ENCODE measurements around the gene SCAP.

Gene SCAP

DNA sequence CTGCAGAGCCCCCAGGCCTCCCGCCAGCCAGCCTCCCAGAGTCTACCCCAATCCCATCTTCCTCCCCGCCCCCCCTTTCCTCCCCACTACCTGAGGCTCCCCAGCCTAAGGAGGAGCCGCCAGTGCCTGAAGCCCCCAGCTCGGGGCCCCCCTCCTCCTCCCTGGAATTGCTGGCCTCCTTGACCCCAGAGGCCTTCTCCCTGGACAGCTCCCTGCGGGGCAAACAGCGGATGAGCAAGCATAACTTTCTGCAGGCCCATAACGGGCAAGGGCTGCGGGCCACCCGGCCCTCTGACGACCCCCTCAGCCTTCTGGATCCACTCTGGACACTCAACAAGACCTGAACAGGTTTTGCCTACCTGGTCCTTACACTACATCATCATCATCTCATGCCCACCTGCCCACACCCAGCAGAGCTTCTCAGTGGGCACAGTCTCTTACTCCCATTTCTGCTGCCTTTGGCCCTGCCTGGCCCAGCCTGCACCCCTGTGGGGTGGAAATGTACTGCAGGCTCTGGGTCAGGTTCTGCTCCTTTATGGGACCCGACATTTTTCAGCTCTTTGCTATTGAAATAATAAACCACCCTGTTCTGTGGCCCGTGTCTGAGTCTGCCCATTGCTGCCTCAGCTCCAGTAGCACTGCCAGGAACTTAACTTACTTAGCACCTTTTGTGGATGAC is 62.8 kb downstream of the SCAP start:
- no peak for DNase-seq

DNA sequence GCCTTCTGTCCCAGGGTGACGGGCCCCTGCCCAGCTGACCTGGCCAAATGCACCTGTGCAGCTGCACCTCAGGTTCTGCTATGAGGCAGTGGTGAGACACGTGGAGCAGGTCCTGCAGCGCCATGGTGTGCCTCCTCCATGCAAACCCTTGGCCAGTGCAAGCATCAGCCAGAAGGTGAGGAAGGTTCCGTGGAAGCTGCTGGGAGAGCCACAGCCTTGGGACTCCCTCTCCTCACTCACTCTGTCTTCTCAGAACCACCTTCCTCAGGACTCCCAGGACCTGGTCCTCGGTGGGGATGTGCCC is 63.3 kb downstream of the SCAP start:
- DNase-seq: no peak

DNA sequence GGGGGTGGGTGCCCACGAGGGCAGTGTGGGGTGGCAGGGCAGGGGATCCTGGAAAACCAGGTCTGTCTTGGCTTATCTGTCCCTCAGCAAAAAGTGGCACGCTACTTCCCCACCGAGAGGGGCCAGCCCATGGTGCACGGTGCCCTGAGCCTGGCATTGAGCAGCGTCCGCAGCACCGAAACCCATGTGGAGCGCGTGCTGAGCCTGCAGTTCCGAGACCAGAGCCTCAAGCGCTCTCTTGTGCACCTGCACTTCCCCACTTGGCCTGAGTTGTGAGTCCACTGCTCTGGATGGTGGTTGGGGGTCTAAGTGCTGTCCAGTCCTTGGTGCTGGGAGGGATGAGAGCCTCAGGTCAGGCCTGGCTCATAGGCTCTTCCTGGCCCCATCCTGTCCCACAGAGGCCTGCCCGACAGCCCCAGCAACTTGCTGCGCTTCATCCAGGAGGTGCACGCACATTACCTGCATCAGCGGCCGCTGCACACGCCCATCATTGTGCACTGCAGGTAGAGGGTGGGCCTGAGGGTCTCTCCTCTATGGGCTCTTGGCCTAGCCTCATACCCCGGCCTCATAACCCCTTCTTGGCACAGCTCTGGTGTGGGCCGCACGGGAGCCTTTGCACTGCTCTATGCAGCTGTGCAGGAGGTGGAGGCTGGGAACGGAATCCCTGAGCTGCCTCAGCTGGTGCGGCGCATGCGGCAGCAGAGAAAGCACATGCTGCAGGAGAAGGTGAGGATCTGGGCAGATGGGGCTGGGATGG is 63.9 kb downstream of the SCAP start:
- DNase-seq: no peak

DNA sequence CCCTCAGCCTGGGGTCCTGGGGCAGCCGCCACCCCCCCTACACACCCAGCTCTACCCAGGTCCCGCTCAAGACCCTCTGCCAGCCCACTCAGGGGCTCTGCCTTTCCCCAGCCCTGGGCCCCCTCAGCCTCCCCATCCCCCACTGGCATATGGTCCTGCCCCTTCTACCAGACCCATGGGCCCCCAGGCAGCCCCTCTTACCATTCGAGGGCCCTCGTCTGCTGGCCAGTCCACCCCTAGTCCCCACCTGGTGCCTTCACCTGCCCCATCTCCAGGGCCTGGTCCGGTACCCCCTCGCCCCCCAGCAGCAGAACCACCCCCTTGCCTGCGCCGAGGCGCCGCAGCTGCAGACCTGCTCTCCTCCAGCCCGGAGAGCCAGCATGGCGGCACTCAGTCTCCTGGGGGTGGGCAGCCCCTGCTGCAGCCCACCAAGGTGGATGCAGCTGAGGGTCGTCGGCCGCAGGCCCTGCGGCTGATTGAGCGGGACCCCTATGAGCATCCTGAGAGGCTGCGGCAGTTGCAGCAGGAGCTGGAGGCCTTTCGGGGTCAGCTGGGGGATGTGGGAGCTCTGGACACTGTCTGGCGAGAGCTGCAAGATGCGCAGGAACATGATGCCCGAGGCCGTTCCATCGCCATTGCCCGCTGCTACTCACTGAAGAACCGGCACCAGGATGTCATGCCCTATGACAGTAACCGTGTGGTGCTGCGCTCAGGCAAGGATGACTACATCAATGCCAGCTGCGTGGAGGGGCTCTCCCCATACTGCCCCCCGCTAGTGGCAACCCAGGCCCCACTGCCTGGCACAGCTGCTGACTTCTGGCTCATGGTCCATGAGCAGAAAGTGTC is 64.7 kb downstream of the SCAP start:
- DNase-seq: no peak

DNA sequence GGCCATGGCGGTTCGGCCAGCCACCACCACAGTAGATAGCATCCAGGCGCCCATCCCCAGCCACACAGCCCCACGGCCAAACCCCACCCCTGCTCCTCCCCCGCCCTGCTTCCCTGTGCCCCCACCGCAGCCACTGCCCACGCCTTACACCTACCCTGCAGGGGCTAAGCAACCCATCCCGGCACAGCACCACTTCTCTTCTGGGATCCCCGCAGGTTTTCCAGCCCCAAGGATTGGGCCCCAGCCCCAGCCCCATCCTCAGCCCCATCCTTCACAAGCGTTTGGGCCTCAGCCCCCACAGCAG is 65.4 kb downstream of the SCAP start:
- no peak for DNase-seq

DNA sequence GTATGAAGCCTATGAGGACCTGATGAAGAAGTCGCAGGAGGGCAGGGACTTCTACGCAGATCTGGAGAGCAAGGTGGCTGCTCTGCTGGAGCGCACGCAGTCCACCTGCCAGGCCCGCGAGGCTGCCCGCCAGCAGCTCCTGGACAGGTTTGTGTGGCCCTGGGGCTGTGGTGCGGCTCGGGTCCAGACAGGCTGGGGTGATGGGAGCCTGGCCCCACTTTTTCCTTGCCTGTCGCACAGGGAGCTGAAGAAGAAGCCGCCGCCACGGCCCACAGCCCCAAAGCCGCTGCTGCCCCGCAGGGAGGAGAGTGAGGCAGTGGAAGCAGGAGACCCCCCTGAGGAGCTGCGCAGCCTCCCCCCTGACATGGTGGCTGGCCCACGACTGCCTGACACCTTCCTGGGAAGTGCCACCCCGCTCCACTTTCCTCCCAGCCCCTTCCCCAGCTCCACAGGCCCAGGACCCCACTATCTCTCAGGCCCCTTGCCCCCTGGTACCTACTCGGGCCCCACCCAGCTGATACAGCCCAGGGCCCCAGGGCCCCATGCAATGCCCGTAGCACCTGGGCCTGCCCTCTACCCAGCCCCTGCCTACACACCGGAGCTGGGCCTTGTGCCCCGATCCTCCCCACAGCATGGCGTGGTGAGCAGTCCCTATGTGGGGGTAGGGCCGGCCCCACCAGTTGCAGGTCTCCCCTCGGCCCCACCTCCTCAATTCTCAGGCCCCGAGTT is 65.9 kb downstream of the SCAP start:
- no peak for DNase-seq

DNA sequence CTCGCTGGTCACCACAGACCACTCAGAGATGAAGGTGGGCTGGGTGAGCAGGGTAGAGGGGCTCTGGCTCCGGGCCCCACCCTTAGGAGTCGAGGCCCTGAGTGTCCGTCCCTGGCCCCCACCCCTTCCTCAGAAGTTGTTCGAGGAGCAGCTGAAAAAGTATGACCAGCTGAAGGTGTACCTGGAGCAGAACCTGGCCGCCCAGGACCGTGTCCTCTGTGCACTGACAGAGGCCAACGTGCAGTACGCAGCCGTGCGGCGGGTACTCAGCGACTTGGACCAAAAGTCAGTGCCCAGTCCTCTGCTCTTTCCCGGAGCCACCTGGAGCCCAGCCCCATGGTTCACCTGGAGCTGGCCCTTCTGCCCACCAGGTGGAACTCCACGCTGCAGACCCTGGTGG is 66.5 kb downstream of the SCAP start:
- DNase-seq: no peak

DNA sequence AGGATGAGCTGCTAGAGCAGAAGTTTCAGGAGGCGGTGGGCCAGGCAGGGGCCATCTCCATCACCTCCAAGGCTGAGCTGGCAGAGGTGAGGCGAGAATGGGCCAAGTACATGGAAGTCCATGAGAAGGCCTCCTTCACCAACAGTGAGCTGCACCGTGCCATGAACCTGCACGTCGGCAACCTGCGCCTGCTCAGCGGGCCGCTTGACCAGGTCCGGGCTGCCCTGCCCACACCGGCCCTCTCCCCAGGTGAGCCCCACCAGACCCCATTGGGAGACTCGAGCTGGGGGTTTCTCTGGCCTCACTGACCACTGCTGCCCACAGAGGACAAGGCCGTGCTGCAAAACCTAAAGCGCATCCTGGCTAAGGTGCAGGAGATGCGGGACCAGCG is 66.9 kb downstream of the SCAP start:
- no peak for DNase-seq

DNA sequence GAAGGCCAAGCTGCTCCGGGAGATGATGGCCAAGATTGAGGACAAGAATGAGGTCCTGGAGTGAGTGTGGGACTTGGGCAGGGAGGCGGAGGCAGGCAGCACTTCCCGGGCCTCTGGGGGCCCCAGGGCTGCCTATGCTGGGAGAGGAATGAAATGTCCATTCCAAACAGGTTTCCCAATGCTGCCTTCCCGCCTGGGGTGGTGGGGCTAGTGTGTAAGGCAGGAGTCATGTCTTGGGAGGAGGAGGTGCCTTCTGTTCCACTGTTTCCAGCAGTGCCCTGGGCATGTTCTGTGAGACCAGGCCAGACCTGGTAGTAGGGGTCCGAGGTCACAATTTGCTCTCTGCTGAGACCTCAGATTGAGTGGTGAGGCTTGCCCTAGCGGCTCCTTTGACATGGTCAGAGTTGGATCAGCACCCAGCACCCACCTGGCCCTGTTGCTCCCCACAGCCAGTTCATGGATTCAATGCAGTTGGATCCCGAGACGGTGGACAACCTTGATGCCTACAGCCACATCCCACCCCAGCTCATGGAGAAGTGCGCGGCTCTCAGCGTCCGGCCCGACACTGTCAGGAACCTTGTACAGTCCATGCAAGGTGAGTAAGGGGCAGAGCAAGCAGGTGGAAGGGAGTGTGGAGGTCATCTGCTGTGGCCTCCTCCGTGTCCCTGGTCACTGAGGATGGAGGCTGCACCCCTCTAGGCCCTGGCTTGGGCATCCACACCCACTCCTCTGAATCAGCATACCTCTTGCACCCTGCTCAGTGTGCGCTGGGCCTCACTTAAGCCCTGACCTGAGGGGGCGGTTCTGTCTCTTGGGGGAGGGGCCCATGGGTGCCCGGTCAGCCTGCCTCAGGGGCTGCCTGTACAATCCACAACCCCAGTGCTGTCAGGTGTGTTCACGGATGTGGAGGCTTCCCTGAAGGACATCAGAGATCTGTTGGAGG is 67.6 kb downstream of the SCAP start:
- no peak for DNase-seq

DNA sequence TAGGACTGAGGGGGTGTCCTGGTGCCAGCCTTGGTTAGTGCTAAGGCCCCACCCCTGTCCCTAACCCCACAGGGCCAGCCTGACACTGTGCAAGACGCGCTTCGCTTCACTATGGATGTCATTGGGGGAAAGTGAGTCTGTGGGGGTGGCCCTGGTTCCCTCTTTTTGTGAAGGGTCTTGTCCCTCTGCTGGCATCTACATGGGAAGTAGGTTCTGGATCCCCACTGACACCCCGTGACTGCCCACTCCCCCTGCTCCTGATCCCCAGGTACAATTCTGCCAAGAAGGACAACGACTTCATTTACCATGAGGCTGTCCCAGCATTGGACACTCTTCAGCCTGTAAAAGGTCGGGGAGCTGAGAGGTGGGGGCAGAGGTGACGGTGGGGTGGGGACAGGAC is 68.5 kb downstream of the SCAP start:
- no peak for DNase-seq

DNA sequence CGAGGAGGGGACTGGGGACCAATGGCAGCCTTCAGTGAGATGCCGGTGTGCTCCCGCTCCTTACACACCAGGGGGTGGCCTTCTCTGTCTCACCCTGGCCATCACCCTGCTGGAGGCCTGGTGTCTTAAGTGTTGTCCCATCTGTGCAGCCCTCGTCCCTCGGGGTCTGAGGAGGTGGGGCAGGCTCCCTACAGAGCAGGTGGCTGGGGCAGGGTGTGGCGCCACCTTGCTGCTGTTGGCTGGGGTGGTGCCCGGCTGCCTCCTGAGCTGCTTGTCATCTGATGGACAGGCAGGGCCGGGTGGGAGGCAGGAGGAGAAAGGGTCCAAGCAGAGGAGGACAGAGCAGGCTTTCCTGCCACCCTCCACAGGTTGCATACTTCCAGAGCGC is 69.0 kb downstream of the SCAP start:
- no peak for DNase-seq

DNA sequence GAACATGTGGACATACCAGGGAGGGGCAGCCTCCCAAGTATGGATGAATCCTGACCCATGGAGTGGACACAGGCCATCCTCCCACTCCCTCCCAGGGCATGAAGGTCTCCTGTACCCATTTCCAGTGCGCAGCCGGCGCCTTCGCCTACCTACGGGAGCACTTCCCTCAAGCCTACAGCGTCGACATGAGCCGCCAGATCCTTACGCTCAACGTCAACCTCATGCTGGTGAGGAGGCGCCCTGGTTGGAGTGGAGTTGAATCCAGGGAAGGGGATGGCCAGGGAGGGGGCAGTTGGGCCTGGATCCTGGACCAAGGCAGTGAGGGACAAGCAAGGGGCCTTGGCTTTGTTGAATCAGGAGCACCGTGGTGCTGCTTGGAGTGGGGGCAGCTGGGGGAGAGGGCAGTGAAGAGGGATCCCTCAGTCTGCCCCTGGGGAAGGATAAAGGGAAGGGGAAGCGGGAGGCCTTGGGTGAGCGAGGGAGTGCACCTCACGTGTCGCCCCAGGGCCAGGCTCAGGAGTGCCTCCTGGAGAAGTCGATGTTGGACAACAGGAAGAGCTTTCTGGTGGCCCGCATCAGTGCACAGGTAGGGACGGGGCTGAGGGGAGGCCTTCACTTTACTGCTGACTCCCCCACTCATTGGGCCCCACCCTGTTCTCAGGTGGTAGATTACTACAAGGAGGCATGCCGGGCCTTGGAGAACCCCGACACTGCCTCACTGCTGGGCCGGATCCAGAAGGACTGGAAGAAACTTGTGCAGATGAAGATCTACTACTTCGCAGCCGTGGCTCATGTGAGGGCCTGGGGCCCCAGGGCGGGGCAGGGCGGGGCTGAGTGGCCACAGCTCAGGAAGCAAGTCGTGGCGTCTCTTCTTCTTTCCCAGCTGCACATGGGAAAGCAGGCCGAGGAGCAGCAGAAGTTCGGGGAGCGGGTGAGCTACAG is 69.7 kb downstream of the SCAP start:
- no peak for DNase-seq

DNA sequence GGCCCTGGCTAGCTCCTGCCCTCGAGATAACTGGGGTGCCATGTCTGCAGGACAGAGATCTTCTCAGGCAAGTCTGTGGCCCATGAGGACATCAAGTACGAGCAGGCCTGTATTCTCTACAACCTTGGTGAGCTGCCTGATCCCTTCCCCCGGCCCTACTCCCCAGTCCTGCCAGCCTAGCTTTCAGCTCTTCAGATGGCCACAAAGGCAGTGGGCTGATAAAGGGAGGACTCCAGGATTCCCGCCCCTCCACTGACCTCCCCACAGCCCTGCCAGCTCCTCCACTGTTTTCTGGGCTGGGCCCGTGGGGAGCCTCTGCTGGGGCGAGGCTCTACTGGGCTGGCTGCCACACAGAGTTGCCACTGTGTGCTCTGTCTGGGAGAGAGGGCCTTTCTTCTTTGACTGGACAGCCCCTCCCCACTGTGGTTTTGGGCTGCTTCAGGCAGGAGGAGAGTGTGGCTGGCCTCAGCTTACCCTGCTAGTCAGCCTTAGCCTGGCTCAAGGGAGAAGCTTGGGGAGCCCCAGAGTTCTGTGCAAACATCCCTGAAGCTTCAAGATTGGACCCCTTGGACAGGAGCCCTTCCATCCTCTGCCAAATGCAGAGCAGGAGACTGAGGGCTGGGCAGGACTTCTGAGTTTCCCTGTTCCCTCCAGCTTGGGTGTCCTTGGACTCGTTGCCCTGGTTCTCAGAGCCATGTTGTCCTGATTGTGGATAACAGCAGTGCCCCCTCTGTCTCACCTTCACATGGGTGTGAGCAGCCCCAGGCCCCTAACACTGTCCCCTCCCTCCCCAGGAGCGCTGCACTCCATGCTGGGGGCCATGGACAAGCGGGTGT is 70.6 kb downstream of the SCAP start:
- no peak for DNase-seq

DNA sequence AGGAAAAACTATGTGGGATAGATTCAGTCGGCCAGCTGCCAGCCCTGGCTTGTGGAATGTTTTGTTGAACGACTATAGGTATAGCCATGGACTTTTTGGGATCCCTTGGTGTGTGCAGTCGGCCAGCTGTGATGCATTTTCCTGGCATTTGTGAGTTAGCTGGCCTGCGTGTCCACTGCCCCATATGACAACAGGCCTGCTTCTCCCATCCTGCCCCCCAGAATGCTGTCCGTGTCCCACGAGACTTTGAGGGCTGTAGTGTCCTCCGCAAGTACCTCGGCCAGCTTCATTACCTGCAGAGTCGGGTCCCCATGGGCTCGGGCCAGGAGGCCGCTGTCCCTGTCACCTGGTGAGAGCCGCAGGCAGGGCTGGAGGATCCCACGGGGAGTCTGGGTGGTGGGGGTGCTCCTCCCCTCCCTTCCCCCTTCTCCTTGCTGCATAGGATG is 71.3 kb downstream of the SCAP start:
- DNase-seq: no peak

DNA sequence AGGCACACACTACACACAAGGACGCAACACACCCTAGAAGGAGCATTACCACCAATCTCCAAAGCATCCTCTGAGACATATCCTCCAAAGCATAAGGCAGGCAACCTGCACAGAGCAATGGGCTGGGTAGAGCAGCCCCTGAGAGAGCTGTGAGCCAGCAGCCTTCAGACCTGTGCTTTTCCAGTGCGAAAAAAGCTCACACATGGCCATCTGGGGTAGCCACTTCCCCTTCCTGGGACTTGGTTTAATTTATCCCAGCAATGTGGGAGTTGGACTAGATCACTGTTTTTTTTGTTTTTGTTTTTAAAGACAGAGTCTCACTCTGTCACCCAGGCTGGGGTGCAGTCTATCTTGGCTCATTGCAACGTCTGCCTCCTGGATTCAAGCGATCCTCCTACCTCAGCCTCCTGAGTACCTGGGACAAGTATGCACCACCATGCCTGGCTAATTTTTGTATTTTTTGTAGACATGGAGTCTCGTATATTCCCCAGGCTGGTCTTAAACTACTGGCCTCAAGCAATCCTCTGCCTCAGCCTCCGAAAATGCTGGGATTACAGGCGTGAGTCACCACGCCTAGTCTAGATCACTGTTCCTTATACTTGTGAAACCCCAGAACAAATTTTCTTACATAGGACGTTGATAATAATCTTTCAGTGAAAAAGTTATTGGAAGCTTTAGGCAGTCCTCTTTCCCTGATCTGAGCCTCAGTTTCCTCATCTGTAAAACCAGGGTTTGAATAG is 76.0 kb downstream of the SCAP start:
- no peak for DNase-seq

DNA sequence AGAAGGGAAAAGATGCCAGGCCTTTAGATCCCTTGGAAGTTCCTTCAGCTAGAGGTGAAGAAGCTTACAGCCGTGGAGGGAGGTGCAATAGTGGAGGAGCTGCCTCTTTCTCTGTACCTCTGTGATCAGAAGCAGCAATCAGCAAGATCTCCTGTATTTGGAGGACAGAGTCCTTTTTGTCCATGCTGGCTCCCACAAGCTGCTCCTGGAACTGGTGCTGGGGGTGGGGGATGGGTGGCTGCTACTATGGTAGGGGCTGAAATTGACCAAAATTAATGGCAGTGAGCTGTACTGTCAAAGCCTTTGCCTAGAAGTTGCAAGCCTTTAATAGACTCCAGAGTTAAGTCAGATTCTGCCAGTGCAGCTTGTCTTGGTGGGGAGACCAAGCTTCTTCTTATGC is 76.7 kb downstream of the SCAP start:
- DNase-seq: no peak

DNA sequence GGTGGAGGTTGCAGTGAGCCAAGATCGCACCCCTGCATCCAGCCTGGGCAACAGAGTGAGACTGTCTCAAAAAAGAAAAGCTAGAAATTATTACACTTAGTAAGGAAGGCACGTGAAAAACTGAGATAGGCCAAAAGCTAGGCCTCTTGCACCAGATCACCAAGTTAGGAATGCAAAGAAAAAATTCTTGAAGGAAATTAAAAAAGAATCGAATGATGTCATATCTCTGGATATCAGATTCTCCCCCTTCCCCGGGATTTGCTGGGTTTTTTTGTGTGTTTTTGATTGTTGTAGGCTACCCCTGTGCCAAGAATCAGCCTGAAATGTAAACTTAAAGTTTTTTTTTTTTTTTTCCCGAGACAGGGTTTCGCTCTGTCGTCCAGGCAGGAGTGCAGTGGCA is 77.5 kb downstream of the SCAP start:
- no peak for DNase-seq

DNA sequence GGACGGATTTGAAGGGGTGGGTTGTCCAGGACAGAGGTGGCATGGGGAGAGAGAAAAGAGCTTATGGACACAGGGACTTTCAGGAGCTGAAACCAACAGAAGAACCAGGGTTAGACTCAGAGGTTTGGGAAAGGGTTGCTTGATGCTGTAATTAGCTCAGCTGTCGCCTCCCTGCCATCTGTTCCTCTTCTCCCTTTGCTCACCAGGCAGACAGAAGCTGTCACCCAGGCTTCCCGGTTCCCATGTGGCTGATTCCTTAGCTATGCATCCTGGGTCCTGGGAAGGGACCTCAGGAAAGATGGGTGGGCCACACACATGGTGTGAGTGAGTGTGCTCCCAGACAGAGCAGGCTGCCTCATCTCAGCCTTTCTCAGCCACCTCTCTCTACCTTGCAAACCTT is 80.9 kb downstream of the SCAP start:
- no peak for DNase-seq

DNA sequence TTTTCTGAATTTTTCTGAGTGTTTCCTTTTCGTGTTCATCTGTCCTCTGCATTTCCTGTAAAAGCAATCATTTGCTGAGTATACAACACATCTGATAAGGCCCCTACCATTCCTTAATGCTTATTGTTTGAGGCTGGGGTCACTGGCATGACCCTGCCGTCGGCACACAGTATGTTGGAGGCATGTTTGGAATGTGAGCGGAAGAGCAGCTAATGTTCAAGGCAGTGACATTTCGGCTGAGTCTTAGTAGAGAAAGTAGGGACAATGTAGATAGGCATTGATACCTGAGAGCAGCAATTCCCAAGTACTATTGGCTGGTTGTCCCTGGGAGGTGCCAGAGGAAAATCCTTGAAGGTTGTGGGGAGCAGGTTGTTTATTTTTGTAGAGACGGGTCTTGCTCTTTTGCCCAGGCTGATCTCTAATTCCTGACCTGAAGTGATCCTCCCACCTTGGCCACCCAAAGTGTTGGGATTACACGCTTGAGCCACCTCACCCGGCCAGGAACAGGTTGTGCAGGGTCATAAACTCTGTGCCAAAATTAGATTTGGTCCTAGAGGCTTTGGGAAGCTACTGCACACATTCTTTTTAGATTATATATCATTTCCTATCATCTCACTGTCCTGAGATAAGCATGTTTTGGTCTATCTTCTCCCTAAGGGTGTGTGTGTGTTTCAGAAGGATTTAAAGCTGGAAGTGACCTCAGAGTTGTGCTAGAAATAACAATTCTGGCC is 81.4 kb downstream of the SCAP start:
- DNase-seq: no peak

Data from stimulated activated naive CD4-positive, alpha-beta T cell (primary cell).